GM10847 (cell line): ENCODE results near the gene PNKD.

Experiments used
- POLR2A ChIP-seq: IDR thresholded peaks from 2 replicates; pipeline ENCODE4 v1.6.1; 2011; ENCODE audit not compliant: insufficient read length; ENCODE audit errors: extremely low read depth

Gene PNKD

GRCh38 chr2:218381916-218382366 lies 111.6 kb downstream of the PNKD start, which contains the start of gene SLC11A1:
SLC11A1 (plus strand) TSS chr2:218382273; CDS start chr2:218382369, 96 bp downstream.
- TF ChIP-seq POLR2A = no peak

DNA sequence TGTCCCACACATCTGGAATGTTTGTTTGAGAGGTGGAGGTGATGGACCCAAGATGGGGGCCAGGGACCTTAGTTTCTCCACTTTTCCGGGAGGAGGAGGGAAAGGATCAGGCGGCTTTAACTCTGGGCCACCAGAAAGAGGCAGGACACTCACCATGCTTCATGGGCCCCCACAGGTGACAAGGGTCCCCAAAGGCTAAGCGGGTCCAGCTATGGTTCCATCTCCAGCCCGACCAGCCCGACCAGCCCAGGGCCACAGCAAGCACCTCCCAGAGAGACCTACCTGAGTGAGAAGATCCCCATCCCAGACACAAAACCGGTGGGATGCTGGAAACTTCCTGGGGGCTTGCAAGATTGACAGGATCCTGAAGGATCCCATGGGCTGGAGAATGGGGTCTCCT lies 112.5 kb downstream of the PNKD start:
- no peak for TF ChIP-seq POLR2A

GRCh38 chr2:218383892-218384519 lies 113.7 kb downstream of the PNKD start:
- no peak for TF ChIP-seq POLR2A

DNA sequence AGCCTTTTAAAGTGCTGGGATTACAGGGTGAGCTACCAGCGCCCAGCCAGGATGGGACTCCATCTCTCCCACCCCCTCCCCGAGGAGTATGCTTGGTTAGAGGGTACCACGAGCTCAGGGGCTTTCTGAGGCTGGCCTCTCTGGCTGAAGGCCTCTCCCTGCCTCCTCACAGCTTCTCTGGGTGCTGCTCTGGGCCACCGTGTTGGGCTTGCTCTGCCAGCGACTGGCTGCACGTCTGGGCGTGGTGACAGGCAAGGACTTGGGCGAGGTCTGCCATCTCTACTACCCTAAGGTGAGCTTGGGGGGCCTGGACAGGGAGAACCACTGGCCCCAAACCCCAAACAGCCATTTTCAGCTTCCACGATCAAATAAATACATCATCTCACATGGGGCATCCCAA lies 114.7 kb downstream of the PNKD start:
- no peak for TF ChIP-seq POLR2A

GRCh38 chr2:218386505-218387368 lies 116.4 kb downstream of the PNKD start:
- no peak for TF ChIP-seq POLR2A

DNA sequence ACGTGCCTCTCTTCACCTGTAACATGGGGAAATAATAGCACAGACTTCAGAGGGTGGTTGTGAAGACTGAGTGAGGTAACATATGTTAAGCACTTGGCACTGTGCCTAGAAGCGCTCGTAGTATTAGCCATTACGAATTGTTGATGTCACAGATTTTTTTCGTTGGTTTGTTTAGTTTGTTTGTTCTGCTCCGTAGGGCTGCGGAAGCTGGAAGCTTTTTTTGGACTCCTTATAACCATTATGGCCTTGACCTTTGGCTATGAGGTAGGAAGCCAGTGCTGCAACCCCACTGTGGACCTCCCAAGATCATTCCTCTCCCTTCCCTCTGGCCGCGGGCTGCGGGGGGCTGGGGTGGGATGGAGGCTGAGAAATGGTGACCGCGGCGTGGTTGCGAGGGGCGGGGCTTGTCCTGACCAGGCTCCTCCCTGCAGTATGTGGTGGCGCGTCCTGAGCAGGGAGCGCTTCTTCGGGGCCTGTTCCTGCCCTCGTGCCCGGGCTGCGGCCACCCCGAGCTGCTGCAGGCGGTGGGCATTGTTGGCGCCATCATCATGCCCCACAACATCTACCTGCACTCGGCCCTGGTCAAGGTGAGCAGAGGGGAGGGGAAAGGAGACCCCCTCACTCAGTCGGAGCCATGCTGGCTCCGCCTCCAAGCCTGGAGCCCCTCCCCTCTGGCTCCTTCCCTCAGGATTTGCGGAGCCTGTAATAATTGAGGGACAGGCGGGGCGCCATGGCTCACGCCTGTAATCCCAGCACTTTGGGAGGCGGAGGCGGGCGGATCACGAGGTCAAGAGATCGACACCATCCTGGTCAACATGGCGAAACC lies 117.3 kb downstream of the PNKD start:
- no peak for TF ChIP-seq POLR2A

DNA sequence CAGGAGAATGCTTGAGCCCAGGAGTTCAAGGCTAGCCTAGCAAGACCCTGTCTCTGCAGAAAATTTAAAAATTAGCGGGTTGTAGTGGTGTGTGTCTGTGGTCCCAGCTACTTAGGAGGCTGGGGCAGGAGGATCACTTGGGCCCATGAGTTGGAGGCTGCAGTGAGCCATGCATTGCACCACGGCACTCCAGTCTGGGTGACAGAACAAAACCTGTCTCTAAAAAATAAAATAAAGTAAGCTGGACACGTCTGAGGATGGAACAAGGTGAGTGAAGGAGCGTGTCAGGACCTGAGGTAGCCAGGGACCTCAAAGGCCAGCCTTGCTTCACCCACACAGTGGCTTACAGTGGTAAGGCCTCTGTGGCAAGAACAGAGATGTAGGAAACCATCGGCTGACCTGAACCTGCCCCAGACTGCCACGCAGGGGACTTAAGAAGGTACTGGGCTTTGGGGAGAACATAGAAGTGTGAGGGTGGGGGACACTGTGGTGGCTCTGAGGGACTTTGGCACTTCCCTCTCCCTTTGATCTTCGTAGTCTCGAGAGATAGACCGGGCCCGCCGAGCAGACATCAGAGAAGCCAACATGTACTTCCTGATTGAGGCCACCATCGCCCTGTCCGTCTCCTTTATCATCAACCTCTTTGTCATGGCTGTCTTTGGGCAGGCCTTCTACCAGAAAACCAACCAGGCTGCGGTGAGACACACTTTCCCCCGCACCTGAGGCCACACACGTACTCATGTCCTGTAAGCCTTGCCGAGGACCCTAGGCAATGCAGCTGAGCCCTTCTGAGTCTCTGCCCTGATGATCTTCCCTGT lies 119.2 kb downstream of the PNKD start:
- TF ChIP-seq POLR2A = no peak

DNA sequence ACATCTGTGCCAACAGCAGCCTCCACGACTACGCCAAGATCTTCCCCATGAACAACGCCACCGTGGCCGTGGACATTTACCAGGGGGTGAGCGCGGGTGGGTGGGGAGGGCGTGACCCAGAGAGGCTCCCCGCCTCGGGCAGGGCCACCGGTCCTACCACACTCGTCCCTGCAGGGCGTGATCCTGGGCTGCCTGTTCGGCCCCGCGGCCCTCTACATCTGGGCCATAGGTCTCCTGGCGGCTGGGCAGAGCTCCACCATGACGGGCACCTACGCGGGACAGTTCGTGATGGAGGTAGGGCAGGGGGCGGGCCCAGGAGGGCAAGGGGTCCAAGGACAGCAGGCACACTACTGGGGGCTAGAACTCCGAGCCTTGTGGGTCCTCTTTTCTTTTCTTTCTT lies 120.9 kb downstream of the PNKD start:
- no peak for TF ChIP-seq POLR2A

GRCh38 chr2:218392459-218392858 lies 122.1 kb downstream of the PNKD start:
- no peak for TF ChIP-seq POLR2A

GRCh38 chr2:218392891-218393462 lies 122.7 kb downstream of the PNKD start:
- no peak for TF ChIP-seq POLR2A

DNA sequence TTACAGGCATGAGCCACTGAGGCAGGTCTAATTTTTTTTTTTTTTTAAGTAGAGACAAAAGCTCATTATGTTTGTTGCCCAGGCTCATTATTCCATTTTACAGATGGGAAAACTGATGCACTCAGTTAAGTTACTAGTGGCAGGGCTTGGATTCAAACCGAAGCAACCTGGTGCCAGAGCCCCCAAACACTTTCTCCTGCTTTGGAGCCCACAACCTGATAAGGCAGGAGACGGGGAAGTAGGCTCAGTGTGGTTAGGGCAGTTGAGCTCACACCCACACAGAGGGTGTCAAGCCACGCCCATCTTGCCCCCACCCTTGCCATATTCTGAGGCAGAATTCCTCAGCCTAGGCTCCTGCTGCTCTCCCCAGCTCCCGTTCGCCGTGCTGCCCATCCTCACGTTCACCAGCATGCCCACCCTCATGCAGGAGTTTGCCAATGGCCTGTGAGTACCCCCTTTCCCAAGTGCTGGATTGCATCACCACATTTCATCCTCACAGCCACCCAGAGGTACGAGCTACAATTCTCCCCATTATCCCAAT lies 123.5 kb downstream of the PNKD start:
- no peak for TF ChIP-seq POLR2A

GRCh38 chr2:218394298-218395089 lies 124.2 kb downstream of the PNKD start:
- no peak for TF ChIP-seq POLR2A

DNA sequence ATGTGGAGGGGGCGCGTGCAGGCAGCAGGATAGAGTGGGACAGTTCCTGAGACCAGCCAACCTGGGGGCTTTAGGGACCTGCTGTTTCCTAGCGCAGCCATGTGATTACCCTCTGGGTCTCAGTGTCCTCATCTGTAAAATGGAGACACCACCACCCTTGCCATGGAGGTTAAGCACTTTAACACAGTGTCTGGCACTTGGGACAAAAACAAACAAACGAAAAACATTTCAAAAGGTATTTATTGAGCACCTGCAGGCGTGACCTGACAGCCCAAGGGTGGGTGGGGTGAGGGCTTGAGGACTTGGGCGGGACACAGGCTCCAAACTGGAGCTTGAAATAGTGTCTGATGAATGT lies 124.7 kb downstream of the PNKD start:
- TF ChIP-seq POLR2A = no peak
